Measurements from ENCODE around the gene TFAP2D. TPM values are rescaled to one million over a fixed set of nuclear protein-coding genes. Genes with fewer than 3 reads are reported as not detected.

The TFAP2D gene
- total RNA-seq, 1 experiment from 2014 or later, result not detected

- Histone ChIP-seq H2AFZ (ENCODE audit: low read length) (no peak overlapping the region), H3K4me2 (ENCODE audit: low read depth, low read length, poor library complexity, severe bottlenecking) (no peak overlapping the region), H3K27me3 (ENCODE audit: low read length) (no peaks in the 10 kb centered on the region), H3K4me1 (ENCODE audit: low read length) (no peaks in the 10 kb centered on the region), H3K9me3 (ENCODE audit: low read length) (no peaks in the 10 kb centered on the region), H3K4me3 (ENCODE audit: low read length) (no peak overlapping the region), H3K36me3 (ENCODE audit: insufficient read depth, low read length) (no peaks in the 10 kb centered on the region), H4K20me1 (ENCODE audit: insufficient read depth, low read depth, low read length) (no peaks in the 10 kb centered on the region), H3K79me2 (ENCODE audit: low read length) (no peaks in the 10 kb centered on the region), H3K27ac (ENCODE audit: low read length) (no peak overlapping the region), H3K9me2 (replicated peaks; ENCODE audit: insufficient read depth, low read length) (no peaks in the 10 kb centered on the region), H3K9ac (ENCODE audit: low read length) (no peak overlapping the region)
- DNase-seq, result no peak
Measured at GRCh38 chr6:50714487-50715379, 1.4 kb downstream of the TFAP2D start.

DNA sequence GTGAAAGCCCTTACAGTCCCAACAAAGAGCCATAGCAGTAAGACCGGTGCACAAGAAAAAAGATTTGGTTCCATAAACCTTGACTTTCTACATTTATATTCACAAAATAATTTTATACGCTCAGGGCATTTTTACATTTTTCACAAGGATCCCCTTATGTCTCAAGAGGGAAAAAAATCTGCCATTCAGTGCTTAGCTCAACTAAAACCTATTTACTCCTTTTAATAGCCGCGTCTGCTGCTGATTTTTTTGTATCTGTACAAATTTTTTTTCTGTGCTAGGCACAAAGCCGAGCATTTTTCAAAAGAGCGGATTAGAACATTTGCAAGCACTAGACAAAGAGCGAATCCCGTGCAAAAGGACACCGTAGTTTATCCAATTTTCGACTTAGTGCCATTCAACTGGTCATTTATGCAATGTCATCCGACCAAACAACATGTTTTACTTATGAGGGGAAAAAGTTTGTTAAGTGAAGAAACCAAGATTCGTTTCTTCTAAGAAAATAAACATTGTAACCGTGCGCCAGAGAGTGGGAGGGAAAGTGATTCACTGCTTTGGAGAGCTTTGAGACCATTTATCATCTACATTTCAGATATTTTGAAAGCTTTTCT, 3.7 kb downstream of the TFAP2D start:
- no peak for DNase-seq
- Histone ChIP-seq H3K79me2 (ENCODE audit: low read length) (no peaks in the 10 kb centered on the region), H3K27me3 (ENCODE audit: low read length) (no peaks in the 10 kb centered on the region), H3K4me1 (ENCODE audit: low read length) (no peaks in the 10 kb centered on the region), H3K36me3 (ENCODE audit: insufficient read depth, low read length) (no peaks in the 10 kb centered on the region), H3K9ac (ENCODE audit: low read length) (no peak overlapping the region), H3K9me2 (replicated peaks; ENCODE audit: insufficient read depth, low read length) (no peaks in the 10 kb centered on the region), H2AFZ (ENCODE audit: low read length) (no peak overlapping the region), H3K4me2 (ENCODE audit: low read depth, low read length, poor library complexity, severe bottlenecking) (no peak overlapping the region), H4K20me1 (ENCODE audit: insufficient read depth, low read depth, low read length) (no peaks in the 10 kb centered on the region), H3K4me3 (ENCODE audit: low read length) (no peak overlapping the region), H3K27ac (ENCODE audit: low read length) (no peak overlapping the region), H3K9me3 (ENCODE audit: low read length) (no peaks in the 10 kb centered on the region; the same call in none of the 2 replicates)

GRCh38 chr6:50717734-50718457, 4.6 kb downstream of the TFAP2D start:
- Histone ChIP-seq H2AFZ (ENCODE audit: low read length) (no peak overlapping the region), H3K4me2 (ENCODE audit: low read depth, low read length, poor library complexity, severe bottlenecking) (no peak overlapping the region), H3K4me1 (ENCODE audit: low read length) (no peaks in the 10 kb centered on the region), H3K9me3 (ENCODE audit: low read length) (no peaks in the 10 kb centered on the region; the same call in none of the 2 replicates), H4K20me1 (ENCODE audit: insufficient read depth, low read depth, low read length) (no peaks in the 10 kb centered on the region), H3K79me2 (ENCODE audit: low read length) (no peaks in the 10 kb centered on the region), H3K27me3 (ENCODE audit: low read length) (no peaks in the 10 kb centered on the region), H3K36me3 (ENCODE audit: insufficient read depth, low read length) (no peaks in the 10 kb centered on the region), H3K9ac (ENCODE audit: low read length) (no peak overlapping the region), H3K4me3 (ENCODE audit: low read length) (no peak overlapping the region), H3K27ac (ENCODE audit: low read length) (no peak overlapping the region), H3K9me2 (replicated peaks; ENCODE audit: insufficient read depth, low read length) (no peaks in the 10 kb centered on the region)
- DNase-seq, result no peak

DNA sequence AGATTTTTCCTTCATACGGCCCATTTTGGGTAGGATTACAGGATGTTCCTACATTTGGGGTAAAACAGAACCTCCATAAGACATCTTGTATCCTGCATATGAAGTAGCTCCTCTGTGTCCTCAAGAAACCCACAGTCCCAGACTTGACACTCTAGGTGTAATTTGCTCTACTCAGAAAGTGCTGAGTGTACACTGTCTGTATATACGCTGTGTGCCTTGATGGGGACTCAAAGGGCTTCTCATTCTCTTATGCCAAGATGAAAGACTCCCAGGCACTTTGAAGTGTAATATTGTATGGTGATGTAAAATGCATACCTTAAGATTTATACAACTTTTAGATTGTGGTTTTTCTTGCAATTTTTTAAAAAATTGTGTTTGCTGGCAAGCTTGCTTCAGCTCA, 5.2 kb downstream of the TFAP2D start:
- Histone ChIP-seq H3K27me3 (ENCODE audit: low read length) (no peaks in the 10 kb centered on the region), H3K9me2 (replicated peaks; ENCODE audit: insufficient read depth, low read length) (no peaks in the 10 kb centered on the region), H2AFZ (ENCODE audit: low read length) (no peak overlapping the region), H3K79me2 (ENCODE audit: low read length) (no peaks in the 10 kb centered on the region), H3K4me1 (ENCODE audit: low read length) (no peaks in the 10 kb centered on the region), H3K4me2 (ENCODE audit: low read depth, low read length, poor library complexity, severe bottlenecking) (no peak overlapping the region), H3K27ac (ENCODE audit: low read length) (no peak overlapping the region), H3K9me3 (ENCODE audit: low read length) (no peaks in the 10 kb centered on the region; the same call in none of the 2 replicates), H3K36me3 (ENCODE audit: insufficient read depth, low read length) (no peaks in the 10 kb centered on the region), H4K20me1 (ENCODE audit: insufficient read depth, low read depth, low read length) (no peaks in the 10 kb centered on the region), H3K9ac (ENCODE audit: low read length) (no peak overlapping the region), H3K4me3 (ENCODE audit: low read length) (no peak overlapping the region)
- DNase-seq, result no peak

- H3K4me2 ChIP-seq (ENCODE audit: low read depth, low read length, poor library complexity, severe bottlenecking), result no peak overlapping the region
- no peak for DNase-seq
- H3K9me2 ChIP-seq (replicated peaks; ENCODE audit: insufficient read depth, low read length), result no peaks in the 10 kb centered on the region
- no peaks in the 10 kb centered on the region for H4K20me1 ChIP-seq (ENCODE audit: insufficient read depth, low read depth, low read length)
- H3K27me3 ChIP-seq (ENCODE audit: low read length), result no peaks in the 10 kb centered on the region
- no peak overlapping the region for H3K9ac ChIP-seq (ENCODE audit: low read length)
- no peaks in the 10 kb centered on the region for H3K4me1 ChIP-seq (ENCODE audit: low read length)
- H3K27ac ChIP-seq (ENCODE audit: low read length), result no peak overlapping the region
- H3K4me3 ChIP-seq (ENCODE audit: low read length), result no peak overlapping the region
- H3K79me2 ChIP-seq (ENCODE audit: low read length), result no peaks in the 10 kb centered on the region
- no peaks in the 10 kb centered on the region; the same call in none of the 2 replicates for H3K9me3 ChIP-seq (ENCODE audit: low read length)
- no peak overlapping the region for H2AFZ ChIP-seq (ENCODE audit: low read length)
- H3K36me3 ChIP-seq (ENCODE audit: insufficient read depth, low read length), result no peaks in the 10 kb centered on the region
Measured at GRCh38 chr6:50720623-50721022, 7.3 kb downstream of the TFAP2D start.

DNA sequence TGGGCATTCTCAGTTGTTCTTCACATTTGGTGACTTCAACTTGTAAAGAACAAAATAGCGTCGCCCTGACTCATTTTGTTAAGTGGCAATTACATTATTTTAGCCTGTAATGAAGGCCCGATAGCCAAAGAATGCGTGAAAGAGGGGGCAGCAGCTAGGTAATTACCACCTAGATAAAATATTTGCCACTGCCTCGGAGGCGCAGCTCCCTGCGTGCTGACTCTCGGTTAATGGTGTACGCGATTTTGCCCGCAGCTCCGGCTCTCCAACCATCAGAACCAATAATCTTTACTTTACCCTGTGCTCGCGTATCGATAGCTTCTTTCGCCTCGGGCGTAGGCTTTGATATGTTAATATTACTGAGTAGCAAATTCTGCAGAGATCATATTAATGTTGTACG, 8.7 kb downstream of the TFAP2D start:
- no peaks in the 10 kb centered on the region; the same call in none of the 2 replicates for H3K9me3 ChIP-seq (ENCODE audit: low read length)
- H4K20me1 ChIP-seq (ENCODE audit: insufficient read depth, low read depth, low read length), result no peaks in the 10 kb centered on the region
- H3K4me3 ChIP-seq (ENCODE audit: low read length), result no peak overlapping the region
- no peak overlapping the region for H3K4me2 ChIP-seq (ENCODE audit: low read depth, low read length, poor library complexity, severe bottlenecking)
- H2AFZ ChIP-seq (ENCODE audit: low read length), result no peak overlapping the region
- H3K79me2 ChIP-seq (ENCODE audit: low read length), result no peaks in the 10 kb centered on the region
- no peak overlapping the region for H3K9ac ChIP-seq (ENCODE audit: low read length)
- no peaks in the 10 kb centered on the region for H3K4me1 ChIP-seq (ENCODE audit: low read length)
- H3K36me3 ChIP-seq (ENCODE audit: insufficient read depth, low read length), result no peaks in the 10 kb centered on the region
- no peak for DNase-seq
- H3K27me3 ChIP-seq (ENCODE audit: low read length), result no peaks in the 10 kb centered on the region
- H3K9me2 ChIP-seq (replicated peaks; ENCODE audit: insufficient read depth, low read length), result no peaks in the 10 kb centered on the region
- H3K27ac ChIP-seq (ENCODE audit: low read length), result no peak overlapping the region

GRCh38 chr6:50722829-50723554, 9.7 kb downstream of the TFAP2D start:
- Histone ChIP-seq H3K9me3 (ENCODE audit: low read length) (no peaks in the 10 kb centered on the region; the same call in none of the 2 replicates), H3K79me2 (ENCODE audit: low read length) (no peaks in the 10 kb centered on the region), H3K27me3 (ENCODE audit: low read length) (no peaks in the 10 kb centered on the region), H3K9me2 (replicated peaks; ENCODE audit: insufficient read depth, low read length) (no peaks in the 10 kb centered on the region), H3K4me2 (ENCODE audit: low read depth, low read length, poor library complexity, severe bottlenecking) (no peak overlapping the region), H4K20me1 (ENCODE audit: insufficient read depth, low read depth, low read length) (no peaks in the 10 kb centered on the region), H3K36me3 (ENCODE audit: insufficient read depth, low read length) (no peaks in the 10 kb centered on the region), H3K27ac (ENCODE audit: low read length) (no peak overlapping the region), H3K4me3 (ENCODE audit: low read length) (no peak overlapping the region), H3K9ac (ENCODE audit: low read length) (no peak overlapping the region), H2AFZ (ENCODE audit: low read length) (no peak overlapping the region), H3K4me1 (ENCODE audit: low read length) (no peaks in the 10 kb centered on the region)
- DNase-seq, result no peak

All from Karpas-422 (cell line).